GM21526 (cell line): ENCODE measurements around the gene NDST3.

Experiments used
- ATAC-seq: cut with Tn5 transposase; IDR thresholded peaks from one replicate; pipeline ENCODE4 v1.9.1; 2021; ENCODE audit warnings: moderate library complexity; ENCODE audit not compliant: unreplicated experiment, low FRiP score

NDST3 gene

DNA sequence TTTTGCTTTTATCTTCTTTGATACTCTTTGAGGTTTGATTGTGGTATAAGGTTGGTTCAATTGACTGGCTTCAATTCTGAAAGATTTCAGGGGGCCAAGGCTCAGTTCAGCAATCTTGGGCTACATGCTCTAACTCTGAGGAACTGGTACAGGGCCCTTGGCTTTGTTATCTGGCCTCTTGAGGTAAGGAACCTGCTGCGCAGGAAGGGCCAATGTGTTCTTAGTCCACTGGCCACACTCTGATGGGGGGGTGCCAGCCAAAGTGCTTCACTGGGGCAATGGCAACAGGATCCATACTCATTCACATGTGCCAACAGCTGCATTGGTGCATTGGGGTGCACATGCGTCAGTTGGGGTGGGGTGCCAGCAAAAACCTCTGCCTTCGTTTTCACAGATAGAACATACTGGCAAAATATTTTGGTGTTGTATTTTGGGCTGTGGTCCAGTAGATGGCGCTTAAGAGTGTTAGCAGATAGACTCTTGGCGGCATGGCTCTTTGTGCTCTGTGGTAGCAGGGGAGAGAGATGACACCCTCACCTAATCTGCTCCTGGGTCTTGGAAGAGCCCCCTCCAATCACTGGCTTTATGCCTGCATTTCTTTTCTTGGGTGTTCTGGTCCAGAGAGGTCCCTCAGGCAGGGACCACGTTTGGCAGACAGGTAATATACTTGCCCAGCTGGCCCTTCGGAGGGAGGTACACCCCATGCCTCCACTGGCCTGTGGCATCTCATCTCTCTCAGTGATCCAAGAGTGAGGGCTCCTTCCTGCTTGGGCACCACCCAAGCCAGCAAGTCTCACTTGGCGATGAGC, 42.9 kb downstream of the NDST3 start:
- ATAC-seq: peak; percentile 87

DNA sequence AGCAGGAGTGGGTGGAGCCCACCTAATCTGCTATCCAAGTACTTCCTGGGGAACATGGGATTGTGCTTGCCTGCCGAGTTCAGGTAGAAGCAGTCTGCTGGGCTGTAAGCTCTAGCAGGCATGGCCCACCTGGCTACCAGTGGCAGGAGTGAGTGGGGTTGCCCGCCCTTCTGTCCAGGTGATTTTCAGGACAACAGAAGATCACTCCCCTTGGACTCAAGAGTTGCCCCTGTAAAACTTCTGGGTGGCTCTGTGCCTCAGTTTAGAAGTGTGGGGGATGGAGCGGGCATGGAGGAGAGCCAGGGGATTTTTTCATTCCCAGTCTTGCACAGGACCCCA, 43.5 kb downstream of the NDST3 start:
- no peak for ATAC-seq

DNA sequence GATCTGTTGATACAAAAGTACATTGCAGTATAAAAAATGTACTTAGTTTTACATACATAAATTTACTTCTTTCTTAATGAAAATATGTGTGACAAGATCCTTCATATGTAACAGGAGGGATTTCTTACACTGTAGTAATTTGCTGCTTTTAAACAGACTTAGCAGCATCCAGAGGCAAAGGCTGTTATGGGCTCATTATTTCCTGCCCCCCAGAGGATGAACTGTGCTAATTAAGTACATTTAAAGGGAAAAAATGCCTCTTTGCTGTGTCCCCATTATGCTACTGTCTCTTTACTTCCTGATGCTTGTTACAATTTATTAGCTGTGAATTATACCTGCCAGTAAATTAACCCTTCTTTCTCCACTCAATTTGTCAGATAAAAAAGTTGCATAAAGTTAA, 47.1 kb downstream of the NDST3 start:
- no peak for ATAC-seq

DNA sequence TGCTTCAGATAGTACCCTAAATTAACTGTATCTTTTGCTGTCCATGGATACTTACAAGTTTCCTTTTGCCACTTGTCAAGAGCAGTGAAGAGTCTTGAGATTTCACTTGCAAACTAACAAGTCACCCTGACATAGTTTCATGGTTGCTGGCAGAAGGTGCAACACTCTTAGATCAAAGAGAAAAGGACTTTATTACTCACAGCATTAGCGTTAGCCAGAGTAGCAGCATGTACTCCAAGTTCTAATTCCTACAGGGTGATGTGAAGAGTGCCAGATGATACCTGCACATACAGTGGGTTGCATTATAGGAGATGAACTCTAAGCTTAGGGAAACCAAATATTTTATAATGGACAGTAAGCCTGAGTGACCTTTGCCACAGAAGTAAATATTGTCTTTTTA, 47.9 kb downstream of the NDST3 start:
- no peak for ATAC-seq

DNA sequence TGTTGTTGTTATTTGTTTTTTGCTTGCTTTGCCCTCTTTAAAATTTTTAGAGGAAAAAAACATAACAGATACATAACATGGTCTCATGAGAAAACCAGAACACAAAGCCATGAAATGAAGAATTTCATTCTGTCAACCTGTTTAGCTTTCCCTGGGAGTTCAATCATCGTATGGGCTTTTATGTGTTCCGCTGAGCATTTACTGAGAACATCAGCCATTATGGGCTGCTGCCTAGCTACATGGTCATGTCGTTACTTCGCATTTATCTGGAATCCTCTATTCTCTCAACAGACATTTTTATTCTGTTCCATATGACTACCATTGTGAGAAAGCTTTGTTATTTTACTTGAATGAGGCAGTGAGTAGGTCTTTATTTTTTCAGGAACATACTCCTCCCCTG, 51.4 kb downstream of the NDST3 start:
- ATAC-seq: no peak

DNA sequence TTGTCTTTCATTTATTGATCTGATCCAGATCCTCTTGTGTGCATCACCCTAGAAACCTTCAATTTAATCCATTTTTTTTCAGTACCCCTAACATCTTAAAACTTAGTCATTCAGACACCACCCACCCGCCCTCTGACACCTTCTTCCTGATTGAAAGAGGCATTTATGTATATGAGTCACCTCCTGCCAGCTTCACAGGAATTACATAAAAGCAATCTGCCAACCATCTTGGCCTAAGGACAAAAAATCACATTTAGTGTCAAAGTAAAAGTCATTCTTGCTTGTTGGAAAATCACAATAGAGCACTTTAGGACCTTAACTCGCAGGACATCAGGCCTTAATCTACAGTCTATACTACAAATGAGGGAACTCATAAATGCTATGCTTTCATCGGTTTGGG, 52.1 kb downstream of the NDST3 start:
- no peak for ATAC-seq

DNA sequence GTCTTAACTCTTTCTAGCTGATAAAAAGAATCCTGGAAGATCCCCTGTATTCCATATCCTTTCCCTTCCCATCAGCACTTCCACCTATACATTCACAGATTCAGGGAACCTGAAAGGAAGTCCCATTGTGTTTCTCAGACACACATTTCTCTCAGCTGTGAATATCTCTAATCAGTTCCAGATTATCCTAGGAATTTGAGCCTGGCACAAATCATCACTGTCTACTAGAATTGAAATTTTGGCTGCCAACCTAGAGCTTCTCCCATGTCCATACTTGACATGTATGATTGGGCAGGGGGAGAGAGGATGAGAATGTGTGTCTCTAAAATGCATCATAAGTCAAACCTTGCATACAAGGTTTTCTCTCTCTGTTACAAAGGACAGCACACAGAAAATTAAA, 53.1 kb downstream of the NDST3 start:
- no peak for ATAC-seq

DNA sequence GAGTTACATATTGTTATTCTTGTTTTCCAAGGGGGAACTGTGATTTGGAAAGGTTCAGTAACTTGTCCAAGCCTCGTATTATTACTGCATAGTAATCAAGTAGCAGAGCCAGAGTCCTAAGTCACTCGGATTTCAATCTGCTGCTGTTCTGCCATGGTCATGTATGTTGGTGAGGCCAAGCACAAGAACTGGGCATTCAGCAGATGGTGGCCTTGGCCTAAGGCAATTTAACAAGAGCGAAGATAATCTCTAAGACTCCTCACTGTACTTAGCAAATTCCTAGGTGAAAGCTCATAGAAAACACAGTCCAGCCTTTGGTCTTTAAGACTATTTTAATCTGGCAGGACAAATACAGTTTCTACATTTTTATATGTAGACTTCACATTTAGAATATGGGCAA, 64.8 kb downstream of the NDST3 start:
- no peak for ATAC-seq

DNA sequence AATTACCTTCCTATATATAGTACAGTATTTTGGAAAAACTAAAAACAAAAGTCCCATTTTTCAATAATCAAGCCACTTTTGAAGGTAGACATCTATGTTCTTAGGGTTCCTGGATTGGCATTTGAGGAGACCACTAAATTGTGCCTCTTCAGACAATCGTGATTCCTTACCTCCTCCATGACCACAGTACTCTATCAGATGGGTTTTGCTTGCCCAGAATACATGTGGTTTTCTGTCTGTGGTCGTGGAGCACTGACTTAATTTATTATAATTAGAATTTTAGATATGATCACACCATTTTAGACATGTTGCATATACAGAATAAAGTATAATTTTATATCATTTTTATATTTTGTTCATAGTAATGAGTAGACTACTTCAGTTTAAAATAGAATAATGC, 67.9 kb downstream of the NDST3 start:
- no peak for ATAC-seq

DNA sequence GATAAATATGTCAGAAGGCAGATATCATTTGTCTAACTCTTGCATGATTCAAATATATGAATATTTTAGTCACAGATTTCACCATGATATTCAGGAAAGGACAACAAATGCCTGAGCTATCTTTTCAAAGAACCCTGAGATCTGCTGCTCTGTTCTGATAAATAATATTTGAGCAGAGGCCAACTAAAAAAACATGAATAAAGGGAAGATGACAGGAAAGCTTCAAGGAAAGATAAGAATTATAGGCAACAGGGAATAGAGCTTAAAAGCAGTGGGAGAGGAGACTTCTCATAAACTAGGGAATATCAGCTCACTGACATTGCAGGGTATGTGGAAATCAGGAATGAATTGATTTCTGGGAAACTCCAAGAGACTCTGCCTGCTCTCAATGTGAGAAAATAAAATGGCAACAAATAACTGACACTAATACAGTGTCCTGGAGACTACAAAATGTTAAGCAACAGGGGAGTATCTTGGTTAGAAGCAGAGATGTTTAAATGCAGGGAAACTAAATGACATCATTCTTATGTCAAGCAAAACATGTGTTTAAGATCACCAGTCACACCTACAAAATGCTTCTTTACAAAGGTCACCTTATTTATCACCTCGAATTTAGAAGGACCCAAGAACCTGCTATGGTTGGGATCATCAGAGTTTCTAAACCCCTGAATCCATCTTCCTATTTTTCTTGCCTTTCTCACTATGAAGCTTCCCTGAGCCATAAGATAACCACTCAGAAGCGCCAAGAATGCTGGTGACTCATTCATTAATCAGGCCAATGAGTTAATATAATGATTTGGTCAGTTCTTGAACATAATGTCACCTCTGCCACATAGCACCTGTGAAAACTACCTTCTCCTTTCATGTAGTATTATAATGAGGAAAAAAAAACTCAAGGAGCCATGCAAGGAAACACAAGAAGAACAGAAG, 78.1 kb downstream of the NDST3 start:
- ATAC-seq: no peak

DNA sequence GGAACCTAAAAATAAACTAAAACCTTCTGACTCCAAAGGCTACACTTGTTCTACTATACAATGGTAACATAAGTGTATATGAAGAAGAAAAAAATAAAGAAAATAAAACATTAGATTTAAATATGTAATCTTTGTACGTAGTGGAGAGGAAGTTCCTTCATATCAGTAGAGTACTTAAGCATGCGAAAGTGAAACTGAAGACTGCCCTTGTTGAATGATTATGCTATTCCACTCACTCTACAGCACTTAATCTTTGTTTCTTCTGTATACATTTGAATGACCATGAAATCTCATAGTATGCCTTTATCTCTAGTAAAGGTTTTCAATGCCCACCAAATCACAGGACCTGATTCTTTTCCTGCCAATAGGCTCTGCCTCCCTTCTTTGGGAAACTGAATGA, 78.9 kb downstream of the NDST3 start:
- ATAC-seq: peak; percentile 61

DNA sequence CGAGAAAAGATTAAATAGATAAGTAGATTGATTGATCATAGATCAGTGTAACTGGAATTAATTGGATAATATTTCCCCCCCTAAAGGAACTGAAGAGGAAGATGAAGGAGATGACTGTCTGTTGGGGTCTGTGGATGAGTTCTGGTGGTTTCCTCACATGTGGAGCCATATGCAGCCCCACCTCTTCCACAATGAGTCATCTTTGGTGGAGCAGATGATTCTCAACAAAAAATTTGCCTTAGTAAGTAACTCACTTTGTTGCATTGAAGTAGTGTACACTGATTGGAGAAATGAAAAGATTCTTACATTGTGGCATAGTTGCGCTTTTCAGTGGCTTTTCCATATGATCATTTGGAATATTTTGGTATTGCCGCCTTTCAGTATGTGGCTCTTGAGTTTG, 80.4 kb downstream of the NDST3 start:
- no peak for ATAC-seq

DNA sequence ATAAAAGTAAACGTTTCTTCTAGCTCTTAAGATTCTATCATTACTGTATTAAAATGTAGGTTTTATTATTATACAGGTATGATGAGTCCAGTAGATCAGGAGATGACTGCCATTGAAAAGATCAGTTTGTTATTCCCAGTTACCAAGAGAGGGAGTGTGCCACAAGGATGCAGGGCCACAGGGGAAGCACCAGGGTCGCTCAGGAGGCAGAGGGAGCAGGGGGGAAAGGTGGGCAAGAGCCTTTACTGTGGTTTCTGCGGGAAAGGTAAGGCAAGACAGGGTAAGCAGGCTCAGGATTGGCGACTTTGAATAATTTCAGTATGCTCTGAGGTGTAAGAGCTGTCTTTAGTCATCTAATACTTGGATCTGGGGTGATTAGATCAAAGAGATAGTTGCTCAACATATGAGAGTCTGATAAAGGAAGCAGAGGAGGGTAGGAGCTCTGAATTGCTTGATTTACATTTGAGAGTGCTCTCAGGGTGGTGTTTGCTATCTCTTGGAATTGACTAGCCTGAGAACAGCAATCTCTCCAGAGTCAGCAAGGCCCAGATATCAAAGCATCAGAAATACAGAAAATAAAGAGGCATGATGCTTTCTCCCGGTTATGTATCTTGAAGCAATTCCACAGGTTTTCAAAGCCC, 86.0 kb downstream of the NDST3 start:
- ATAC-seq: no peak

DNA sequence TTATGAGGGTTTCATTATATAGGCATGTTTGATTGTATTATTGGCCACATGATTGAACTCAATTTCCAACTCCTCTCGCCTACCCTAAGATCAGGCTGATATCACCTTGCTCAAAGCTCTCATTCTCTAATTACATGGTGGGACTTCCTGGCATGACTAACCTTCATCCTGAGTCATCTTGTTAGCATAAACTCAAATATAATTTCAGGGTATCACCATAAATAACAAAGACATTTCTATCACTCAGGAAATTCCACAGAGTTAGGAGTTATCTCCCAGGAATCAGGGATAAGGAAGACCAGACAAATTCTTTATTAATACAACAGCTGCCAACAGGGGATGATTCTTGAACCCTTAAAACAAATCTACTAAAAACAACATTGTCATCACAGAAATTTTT, 90.7 kb downstream of the NDST3 start:
- ATAC-seq: no peak

DNA sequence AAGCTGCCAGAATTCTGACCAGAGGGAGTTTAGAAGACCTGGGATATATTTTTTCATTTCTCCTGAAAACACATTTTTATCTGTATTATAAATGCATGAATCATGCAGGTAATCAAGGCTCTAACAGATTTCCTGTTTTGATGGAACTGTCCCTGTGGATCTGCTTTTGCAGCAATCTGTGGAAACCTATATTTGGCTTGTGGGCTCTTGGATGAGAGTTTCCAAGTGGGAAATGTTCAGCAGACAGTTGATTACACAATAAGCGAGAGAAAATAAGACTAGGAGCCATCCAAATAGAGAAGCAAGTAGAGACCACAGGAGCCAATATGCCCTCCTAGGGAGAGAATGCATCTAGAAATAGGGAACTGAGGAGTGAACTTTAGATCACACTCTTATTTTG, 105.0 kb downstream of the NDST3 start:
- no peak for ATAC-seq

DNA sequence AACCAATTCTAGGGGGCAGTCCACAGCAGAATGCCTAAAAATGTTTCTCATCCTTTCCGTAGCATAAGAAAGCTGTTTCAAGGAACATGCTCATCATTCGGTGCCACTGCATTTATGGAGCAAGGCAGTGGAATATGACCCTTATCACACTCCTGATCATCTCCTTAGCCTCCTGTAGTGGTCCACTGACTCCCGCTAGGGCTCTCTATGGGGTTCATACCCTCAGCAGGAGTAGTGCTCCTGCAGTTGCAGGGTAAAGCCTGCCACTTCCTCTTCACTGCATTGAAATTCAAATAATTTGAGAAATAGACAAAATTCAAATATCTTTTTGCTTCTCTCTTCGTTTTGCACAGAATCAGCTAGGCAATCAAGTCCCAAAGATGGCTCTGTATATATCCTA, 107.0 kb downstream of the NDST3 start:
- no peak for ATAC-seq

DNA sequence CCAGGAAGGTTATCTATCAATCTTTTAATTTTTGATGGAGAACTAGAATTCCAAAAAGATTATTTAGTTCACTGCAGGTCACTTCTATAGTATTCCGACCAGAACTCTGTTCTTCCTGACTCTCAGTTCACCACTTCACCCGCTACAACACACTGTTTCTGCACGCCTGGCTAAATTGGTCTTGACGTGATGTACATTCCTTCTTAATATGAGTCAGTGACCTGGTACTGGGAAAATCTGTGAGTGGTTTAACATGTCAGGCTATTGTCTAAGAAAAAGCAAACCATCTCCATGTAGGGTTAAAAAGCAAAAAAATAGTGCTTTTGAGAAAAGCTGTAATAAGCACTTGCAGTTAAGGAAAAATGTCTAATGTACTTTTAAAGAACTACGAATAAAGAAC, 120.4 kb downstream of the NDST3 start:
- no peak for ATAC-seq

DNA sequence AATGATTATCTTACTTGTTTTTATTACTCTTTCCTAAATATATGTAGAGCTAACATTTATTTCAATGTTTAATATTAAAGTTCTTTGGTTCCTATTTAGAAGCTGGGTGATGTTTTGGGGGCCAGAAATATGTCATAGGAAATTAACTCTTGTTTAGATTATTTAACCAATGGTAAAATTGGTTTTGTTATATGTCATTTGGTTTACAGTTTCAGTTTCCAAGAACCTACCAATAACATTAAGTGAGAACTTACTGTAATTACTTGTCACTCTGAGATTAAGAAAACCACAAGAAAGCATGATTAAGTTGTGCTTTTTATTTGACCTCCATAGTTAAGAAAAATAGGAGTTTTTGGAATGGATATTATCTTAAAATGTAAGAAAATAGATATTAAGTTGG, 121.2 kb downstream of the NDST3 start:
- ATAC-seq: no peak

DNA sequence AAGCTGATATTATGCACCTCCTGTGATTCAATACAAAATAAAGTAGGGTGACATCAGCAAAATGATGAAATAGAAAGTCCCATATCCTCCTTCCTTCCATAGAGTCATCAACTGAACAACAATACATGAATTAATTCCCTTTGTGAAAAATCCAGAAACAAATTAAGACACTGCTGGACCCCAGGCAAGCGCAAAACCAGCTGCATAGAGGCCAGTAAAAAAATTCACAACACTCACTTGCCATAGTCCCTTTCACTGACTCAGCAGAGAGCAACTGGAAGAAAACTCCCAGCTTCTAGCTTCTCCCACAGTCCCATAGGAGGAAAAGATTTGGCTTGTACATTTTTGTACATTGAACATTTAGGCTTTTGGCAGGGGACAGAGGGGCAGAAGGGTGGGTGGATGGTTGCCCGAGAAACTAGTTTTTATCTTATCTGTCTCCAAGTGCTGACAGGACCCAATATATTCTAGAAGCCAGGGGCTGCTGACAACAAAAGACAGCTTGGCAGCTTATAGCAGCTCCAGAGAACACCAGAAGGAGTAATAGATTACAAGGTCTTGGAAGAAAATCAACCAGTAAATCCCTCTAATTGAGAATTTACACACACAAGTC, 124.6 kb downstream of the NDST3 start:
- no peak for ATAC-seq

DNA sequence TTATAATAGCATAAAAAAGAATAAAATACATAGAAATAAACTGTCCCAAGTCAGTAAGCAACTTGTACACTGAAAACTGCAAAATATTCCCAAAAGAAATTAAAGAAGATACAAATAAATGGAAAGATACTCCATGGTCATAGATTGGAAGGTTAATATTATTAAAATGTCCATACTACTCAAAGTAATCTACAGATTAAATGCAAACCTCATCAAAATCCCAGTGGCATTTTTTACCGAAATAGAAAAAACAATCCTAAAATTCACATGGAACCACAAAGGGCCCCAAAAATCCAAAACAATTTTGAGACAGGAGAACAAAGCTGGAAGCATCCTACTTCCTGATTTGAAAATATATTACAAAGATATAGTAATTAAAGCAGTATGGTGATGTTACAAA, 133.0 kb downstream of the NDST3 start:
- ATAC-seq: no peak

DNA sequence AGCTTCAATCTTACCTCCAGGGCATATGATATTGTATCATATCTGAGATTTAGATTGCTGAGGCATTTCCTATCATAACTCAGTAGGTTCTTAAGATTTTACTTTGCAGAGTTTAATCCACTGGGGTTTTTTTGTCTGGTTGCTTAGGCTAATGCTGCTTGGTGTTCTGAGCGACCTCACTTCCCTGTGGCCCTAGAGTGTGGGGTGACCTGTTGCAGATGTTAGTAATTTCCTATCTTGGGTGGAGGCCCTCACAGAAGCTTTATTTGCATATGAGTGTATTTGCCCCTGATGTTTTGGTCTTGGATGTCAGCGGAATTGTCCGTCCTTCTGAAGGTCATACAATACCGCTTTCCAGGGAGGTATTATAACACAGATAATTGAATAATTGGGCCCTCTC, 137.1 kb downstream of the NDST3 start:
- no peak for ATAC-seq
